Transverse colon (tissue), 4 donors: ENCODE measurements around the gene GSTT2. TPM values are rescaled to one million over a fixed set of nuclear protein-coding genes. Genes with fewer than 3 reads are reported as not detected.
"Not testable (repeated sequence)": the region's sequence is repeated elsewhere in the genome, so short reads cannot be mapped to it uniquely, and the experiment has no call there.

Experiments used
- DNase-seq: peaks from one replicate; pipeline ENCODE4 v3.0.0-alpha.2; 2019
- H3K27ac ChIP-seq, 4 donors: fragments of 200-600 bp; sonication (generic); 2 replicates each; pipeline ENCODE4 v1.5.1; 2016 to 2018; ENCODE audit warnings: inconsistent platforms in 4 of 4
- H3K27me3 ChIP-seq: fragments of 200-600 bp; sonication (generic); 2 replicates; pipeline ENCODE4 v1.5.1; 2017; ENCODE audit warnings: inconsistent platforms
- H3K36me3 ChIP-seq, 4 donors: fragments of 200-600 bp; sonication (generic); 2 replicates each; pipeline ENCODE4 v1.5.1; 2017 to 2019; ENCODE audit warnings: inconsistent platforms in 4 of 4
- H3K4me1 ChIP-seq, 4 donors: fragments of 200-600 bp; sonication (generic); 2 replicates each; pipeline ENCODE4 v1.5.1; 2017 to 2020; ENCODE audit warnings: inconsistent platforms in 4 of 4
- H3K4me3 ChIP-seq, 4 donors: fragments of 200-600 bp; sonication (generic); 1 replicate in 1 of 4; 2 replicates in 3 of 4; pipeline versions ENCODE4 v1.5.1 to v1.6.1; 2017 to 2019; ENCODE audit warnings: inconsistent platforms in 4 of 4
- H3K9me3 ChIP-seq, 2 donors: fragments of 200-600 bp; sonication (generic); 2 replicates each; pipeline ENCODE4 v1.5.1; 2017 to 2019; ENCODE audit warnings: inconsistent platforms in 2 of 2
- CTCF ChIP-seq, 5 experiments: fragments of 200-600 bp in 3 of 5; fragments of 450-650 bp in 2 of 5; sonication (generic) in 3 of 5; IDR thresholded peaks; 1 replicate in 2 of 5; 2 replicates in 3 of 5; pipeline ENCODE4 v1.5.1; 2016 to 2017; ENCODE audit warnings: antibody characterized with exemption in 5 of 5, inconsistent platforms in 3 of 5, mild to moderate bottlenecking in 2 of 5, moderate library complexity in 1 of 5
- EP300 ChIP-seq: sonication (generic); formaldehyde crosslinking; IDR thresholded peaks from one replicate; pipeline ENCODE4 v1.6.1; 2017; ENCODE audit warnings: antibody characterized with exemption, low read depth
- POLR2A ChIP-seq: fragments of 450-650 bp; IDR thresholded peaks from one replicate; pipeline ENCODE4 v1.6.1; 2016; ENCODE audit warnings: antibody characterized with exemption, mild to moderate bottlenecking, moderate library complexity
- POLR2AphosphoS5 ChIP-seq, 3 donors: sonication (generic); formaldehyde crosslinking; IDR thresholded peaks; one replicate each; pipeline ENCODE4 v1.6.1; 2016; ENCODE audit warnings: antibody characterized with exemption in 3 of 3
- WGBS, 2 donors: methylation state at CpG; one replicate each; pipeline ENCODE4 v1.1.5; 2018; ENCODE audit warnings: low coverage in 1 of 2; 5-methylcytosine and 5-hydroxymethylcytosine counted together
- in situ Hi-C, 4 donors: fragments of 200-750 bp; cut with MboI; loops; one replicate each; pipeline versions ENCODE4 v1.15.0 to v1.15.1; 2017; ENCODE audit warnings: low sequenced_read_pairs in 3 of 4, low pct_ligation_motif_present in 1 of 4, low pct_unique_long_range_greater_than_20kb in 1 of 4
- intact Hi-C: fragments of 100-400 bp; cut with DNase I; formaldehyde crosslinking; loops from one replicate; pipeline ENCODE4 v1.15.1; 2023; ENCODE audit warnings: low total_unique reads
- total RNA-seq, 4 donors: library from RNA; depleted of rRNA; stranded (reverse); fragments of >200 nt; gene quantifications; one replicate each; pipeline ENCODE4 v1.1.0, GENCODE V29; 2016

The GSTT2 gene
- total RNA-seq, 4 donors from 2014 or later, result 0.41 to 7.0 TPM; not detected in 2

- intact Hi-C loops, result no loop called here
Observed at GRCh38 chr22:23969071-23969470, 10.9 kb upstream of the GSTT2 start.

GRCh38 chr22:23970201-23970641 is 9.7 kb upstream of the GSTT2 start:
- no peak for DNase-seq
- in situ Hi-C loops (loop anchor here in 1 of 4 donors (10.0 kb wide), 1 partner anchor 45 kb away; no protein-coding TSS in a partner anchor), intact Hi-C loops (loop anchor here (5.0 kb wide), 1 partner anchor 48 kb away; no protein-coding TSS in a partner anchor)
- Histone ChIP-seq H3K36me3 (peaks cover 0 to 6% (median 0%) of the 10 kb centered on the region in 4 donors), H3K4me1 (no peaks in the 10 kb centered on the region), H3K9me3 (no peaks in the 10 kb centered on the region), H3K27ac (no peak overlapping the region), H3K4me3 (no peak overlapping the region), H3K27me3 (no peaks in the 10 kb centered on the region)
- 85 to 87% methylated on average over 5 of the region's 5 CpGs for WGBS, 2 donors
- TF ChIP-seq POLR2AphosphoS5 (IDR thresholded peaks at IDR 0.05) (no peak), EP300 (no peak), CTCF (IDR thresholded peaks at IDR 0.05) (no peak), POLR2A (no peak)

More at GRCh38 chr22:23969071-23969470, 10.9 kb upstream of the GSTT2 start:
- Histone ChIP-seq H3K4me3 (no peak overlapping the region), H3K9me3 (no peaks in the 10 kb centered on the region), H3K36me3 (peaks cover 0 to 6% (median 0%) of the 10 kb centered on the region in 4 donors), H3K4me1 (no peaks in the 10 kb centered on the region), H3K27ac (no peak overlapping the region), H3K27me3 (no peaks in the 10 kb centered on the region)
- 100% methylated on average over 3 of the region's 3 CpGs; no CpG with 5 or more reads in 1 of the 2 donors for WGBS, 2 donors
- TF ChIP-seq CTCF (IDR thresholded peaks at IDR 0.05) (no peak), EP300 (no peak), POLR2AphosphoS5 (IDR thresholded peaks at IDR 0.05) (no peak), POLR2A (no peak)
- DNase-seq, result no peak
- in situ Hi-C loops, result no loop called here

GRCh38 chr22:23970816-23971486 is 9.0 kb upstream of the GSTT2 start:
- in situ Hi-C loops (loop anchor here in 1 of 4 donors (10.0 kb wide), 1 partner anchor 46 kb away; no protein-coding TSS in a partner anchor), intact Hi-C loops (loop anchor here (5.0 kb wide), 1 partner anchor 49 kb away; no protein-coding TSS in a partner anchor)
- H3K9me3 ChIP-seq, result no peaks in the 10 kb centered on the region
- peaks cover 0 to 6% (median 0%) of the 10 kb centered on the region in 4 donors for H3K36me3 ChIP-seq
- H3K4me1 ChIP-seq, result no peaks in the 10 kb centered on the region
- no peaks in the 10 kb centered on the region for H3K27me3 ChIP-seq
- WGBS, 2 donors, result 86% methylated on average over 6 of the region's 6 CpGs; no CpG with 5 or more reads in 1 of the 2 donors
- no peak overlapping the region for H3K27ac ChIP-seq
- no peak overlapping the region for H3K4me3 ChIP-seq
- DNase-seq, result no peak
- TF ChIP-seq EP300, result no peak
- TF ChIP-seq POLR2AphosphoS5 (IDR thresholded peaks at IDR 0.05), result no peak
- no peak for TF ChIP-seq CTCF (IDR thresholded peaks at IDR 0.05)
- TF ChIP-seq POLR2A, result no peak

GRCh38 chr22:23971927-23972326 is 8.0 kb upstream of the GSTT2 start:
- WGBS, 2 donors, result 93% methylated on average over 3 of the region's 3 CpGs; no CpG with 5 or more reads in 1 of the 2 donors
- not testable (repeated sequence) for H3K9me3 ChIP-seq, H3K4me1 ChIP-seq, H3K27me3 ChIP-seq, H3K4me3 ChIP-seq, DNase-seq, H3K27ac ChIP-seq, H3K36me3 ChIP-seq
- intact Hi-C loops (loop anchor here (5.0 kb wide), 1 partner anchor 50 kb away; no protein-coding TSS in a partner anchor), in situ Hi-C loops (loop anchor here in 1 of 4 donors (10.0 kb wide), 1 partner anchor 47 kb away; no protein-coding TSS in a partner anchor)

GRCh38 chr22:23974345-23974744 is 5.6 kb upstream of the GSTT2 start, which contains the start of gene DDT:
Gene DDT (minus strand): TSS chr22:23974441. CDS start chr22:23974414, 27 bp downstream.
- not testable (repeated sequence) for H3K27me3 ChIP-seq

GRCh38 chr22:23974836-23975352 is 5.0 kb upstream of the GSTT2 start:
- H3K27me3 ChIP-seq, H3K4me1 ChIP-seq, H3K27ac ChIP-seq, DNase-seq, H3K4me3 ChIP-seq, H3K9me3 ChIP-seq, H3K36me3 ChIP-seq: not testable (repeated sequence)
- 22% methylated on average over 11 of the region's 27 CpGs; no CpG with 5 or more reads in 1 of the 2 donors for WGBS, 2 donors
- intact Hi-C loops (loop anchor here (5.0 kb wide), 1 partner anchor 53 kb away; no protein-coding TSS in a partner anchor), in situ Hi-C loops (loop anchor here in 1 of 4 donors (10.0 kb wide), 1 partner anchor 50 kb away; no protein-coding TSS in a partner anchor)

More at GRCh38 chr22:23974345-23974744, 5.6 kb upstream of the GSTT2 start, which contains the start of gene DDT:
- intact Hi-C loops, result loop anchor here (5.0 kb wide), 1 partner anchor 52 kb away; no protein-coding TSS in a partner anchor
- not testable (repeated sequence) for H3K36me3 ChIP-seq, H3K9me3 ChIP-seq, H3K4me3 ChIP-seq, H3K4me1 ChIP-seq, DNase-seq, H3K27ac ChIP-seq
- no CpG with 5 or more reads among the region's 29 CpGs for WGBS, 2 donors
- in situ Hi-C loops, result loop anchor here in 1 of 4 donors (10.0 kb wide), 1 partner anchor 50 kb away; no protein-coding TSS in a partner anchor

GRCh38 chr22:23977304-23977703 is 2.6 kb upstream of the GSTT2 start:
- H3K9me3 ChIP-seq, H3K4me1 ChIP-seq, intact Hi-C loops, H3K4me3 ChIP-seq, H3K27ac ChIP-seq, H3K36me3 ChIP-seq, DNase-seq, H3K27me3 ChIP-seq: not testable (repeated sequence)
- WGBS, 2 donors, result no CpG with 5 or more reads among the region's 12 CpGs
- in situ Hi-C loops, result loop anchor here in 1 of 4 donors (10.0 kb wide), 1 partner anchor 53 kb away; no protein-coding TSS in a partner anchor
